IPS DF 6.9 (cell line): ENCODE results near the gene BRD7.

Experiments
- DNase-seq: peaks from one replicate; pipeline ENCODE4 v3.0.0-alpha.2; 2013; ENCODE audit warnings: low read depth, low spot score
- H3K27ac ChIP-seq: one replicate; pipeline ENCODE4 v1.5.1; 2013; ENCODE audit warnings: low read length, control low read depth
- H3K27me3 ChIP-seq: 2 replicates; pipeline ENCODE4 v1.6.1; 2013; ENCODE audit warnings: mild to moderate bottlenecking, low read length; ENCODE audit not compliant: control insufficient read depth, insufficient read depth
- H3K36me3 ChIP-seq: 2 replicates; pipeline ENCODE4 v1.6.1; 2013; ENCODE audit warnings: low read length; ENCODE audit not compliant: control insufficient read depth, insufficient read depth
- H3K4me1 ChIP-seq: 2 replicates; pipeline ENCODE4 v1.6.1; 2013; ENCODE audit warnings: low read length; ENCODE audit not compliant: control insufficient read depth, insufficient read depth
- H3K4me3 ChIP-seq: 2 replicates; pipeline ENCODE4 v1.5.1; 2013; ENCODE audit warnings: mild to moderate bottlenecking, low read length
- H3K9me3 ChIP-seq: 2 replicates; pipeline ENCODE4 v1.6.1; 2013; ENCODE audit warnings: low read length, inconsistent platforms; ENCODE audit not compliant: control insufficient read depth, insufficient read depth
- WGBS: extraction: QIAGEN DNeasy Blood & Tissue Kit; methylation state at CpG from one replicate; pipeline ENCODE4 v1.1.7; 2013; ENCODE audit warnings: mixed read lengths, missing lambda C conversion rate; ENCODE audit not compliant: insufficient read length, insufficient coverage; 5-methylcytosine and 5-hydroxymethylcytosine counted together

Gene BRD7

GRCh38 chr16:50335196-50335958 is 33.4 kb downstream of the BRD7 start:
- Histone ChIP-seq H3K36me3 (peaks cover 3% of the 10 kb centered on the region; the same call in 1 of the 2 replicates), H3K27me3 (no peaks in the 10 kb centered on the region), H3K9me3 (no peaks in the 10 kb centered on the region), H3K4me3 (no peak overlapping the region), H3K4me1 (0 out of 2 replicates have a peak, but pooled peaks cover 1% of the 10 kb centered on the region), H3K27ac (no peak overlapping the region)
- no CpG with 5 or more reads among the region's 8 CpGs for WGBS
- DNase-seq, result no peak

- no peaks in the 10 kb centered on the region for H3K9me3 ChIP-seq
- no CpG with 5 or more reads among the region's 14 CpGs for WGBS
- H3K4me1 ChIP-seq, result 0 out of 2 replicates have a peak, but pooled peaks cover 1% of the 10 kb centered on the region
- H3K36me3 ChIP-seq, result peaks cover 5% of the 10 kb centered on the region; the same call in 1 of the 2 replicates
- H3K4me3 ChIP-seq, result no peak overlapping the region
- no peak for DNase-seq
- H3K27me3 ChIP-seq, result no peaks in the 10 kb centered on the region
- no peak overlapping the region for H3K27ac ChIP-seq
Measured at GRCh38 chr16:50334106-50334975, 34.4 kb downstream of the BRD7 start.

GRCh38 chr16:50332599-50332998 is 36.2 kb downstream of the BRD7 start:
- H3K9me3 ChIP-seq, result no peaks in the 10 kb centered on the region
- no peaks in the 10 kb centered on the region for H3K27me3 ChIP-seq
- no CpG with 5 or more reads among the region's 3 CpGs for WGBS
- no peak overlapping the region for H3K27ac ChIP-seq
- H3K4me1 ChIP-seq, result 0 out of 2 replicates have a peak, but pooled peaks cover 1% of the 10 kb centered on the region
- DNase-seq, result no peak
- peaks cover 7% of the 10 kb centered on the region; the same call in 1 of the 2 replicates for H3K36me3 ChIP-seq
- H3K4me3 ChIP-seq, result no peak overlapping the region

GRCh38 chr16:50331570-50331969 is 37.2 kb downstream of the BRD7 start:
- no peaks in the 10 kb centered on the region for H3K27me3 ChIP-seq
- no peak for DNase-seq
- 0 out of 2 replicates have a peak, but pooled peaks cover 1% of the 10 kb centered on the region for H3K4me1 ChIP-seq
- no CpG with 5 or more reads among the region's 5 CpGs for WGBS
- no peak overlapping the region for H3K4me3 ChIP-seq
- no peak overlapping the region for H3K27ac ChIP-seq
- no peaks in the 10 kb centered on the region for H3K9me3 ChIP-seq
- peaks cover 10% of the 10 kb centered on the region; the same call in 1 of the 2 replicates for H3K36me3 ChIP-seq

GRCh38 chr16:50329446-50330189 is 39.2 kb downstream of the BRD7 start:
- 0 out of 2 replicates have a peak, but pooled peaks cover 1% of the 10 kb centered on the region for H3K4me1 ChIP-seq
- H3K27ac ChIP-seq, result no peak overlapping the region
- WGBS, result no CpG with 5 or more reads among the region's 11 CpGs
- H3K27me3 ChIP-seq, result no peaks in the 10 kb centered on the region
- H3K4me3 ChIP-seq, result no peak overlapping the region
- no peak for DNase-seq
- H3K9me3 ChIP-seq, result no peaks in the 10 kb centered on the region
- peaks cover 12% of the 10 kb centered on the region; the same call in 1 of the 2 replicates for H3K36me3 ChIP-seq

- no peaks in the 10 kb centered on the region for H3K9me3 ChIP-seq
- no peak overlapping the region for H3K27ac ChIP-seq
- H3K4me3 ChIP-seq, result no peak overlapping the region
- no peaks in the 10 kb centered on the region for H3K4me1 ChIP-seq
- H3K27me3 ChIP-seq, result no peaks in the 10 kb centered on the region
- WGBS, result no CpG with 5 or more reads among the region's 7 CpGs
- peak; percentile 18 for DNase-seq
- peaks cover 18% of the 10 kb centered on the region; the same call in 1 of the 2 replicates for H3K36me3 ChIP-seq
Measured at GRCh38 chr16:50326835-50327465, 41.8 kb downstream of the BRD7 start.

- H3K9me3 ChIP-seq, result no peaks in the 10 kb centered on the region
- H3K4me3 ChIP-seq, result no peak overlapping the region
- no peaks in the 10 kb centered on the region for H3K4me1 ChIP-seq
- DNase-seq, result no peak
- peaks cover 18% of the 10 kb centered on the region; the same call in 1 of the 2 replicates for H3K36me3 ChIP-seq
- no peak overlapping the region for H3K27ac ChIP-seq
- no CpG with 5 or more reads among the region's 5 CpGs for WGBS
- H3K27me3 ChIP-seq, result no peaks in the 10 kb centered on the region
Measured at GRCh38 chr16:50326264-50326663, 42.5 kb downstream of the BRD7 start.

GRCh38 chr16:50324345-50324744 is 44.4 kb downstream of the BRD7 start:
- H3K4me3 ChIP-seq, result no peak overlapping the region
- no peaks in the 10 kb centered on the region for H3K4me1 ChIP-seq
- peaks cover 24% of the 10 kb centered on the region; the same call in 1 of the 2 replicates for H3K36me3 ChIP-seq
- H3K27me3 ChIP-seq, result no peaks in the 10 kb centered on the region
- DNase-seq, result no peak
- no peak overlapping the region for H3K27ac ChIP-seq
- no CpG with 5 or more reads among the region's 6 CpGs for WGBS
- H3K9me3 ChIP-seq, result no peaks in the 10 kb centered on the region

GRCh38 chr16:50323335-50324011 is 45.3 kb downstream of the BRD7 start:
- Histone ChIP-seq H3K4me3 (no peak overlapping the region), H3K27me3 (no peaks in the 10 kb centered on the region), H3K4me1 (no peaks in the 10 kb centered on the region), H3K36me3 (peaks cover 23% of the 10 kb centered on the region; the same call in 1 of the 2 replicates), H3K27ac (no peak overlapping the region), H3K9me3 (no peaks in the 10 kb centered on the region)
- WGBS, result no CpG with 5 or more reads among the region's 11 CpGs
- no peak for DNase-seq
